Osteoblast (primary cell): ENCODE data around the gene CNKSR1. TPM values are rescaled to one million over a fixed set of nuclear protein-coding genes. Genes with fewer than 3 reads are reported as not detected.

Source experiments
- DNase-seq: peaks from one replicate; pipeline ENCODE4 v3.0.0; 2011; ENCODE audit warnings: low spot score, mixed read lengths; ENCODE audit not compliant: insufficient read length; ENCODE audit errors: missing footprints
- H2AFZ ChIP-seq: 2 replicates; pipeline ENCODE4 v1.6.0; 2011; ENCODE audit warnings: mild to moderate bottlenecking, low read length
- H3K27ac ChIP-seq: 2 replicates; pipeline ENCODE4 v1.5.1; 2011; ENCODE audit warnings: mild to moderate bottlenecking, low read depth, low read length, moderate library complexity
- H3K27me3 ChIP-seq: 2 replicates; pipeline ENCODE4 v1.6.0; 2012; ENCODE audit warnings: mild to moderate bottlenecking, control low read depth, inconsistent platforms, low read length, moderate library complexity; ENCODE audit not compliant: insufficient read depth
- H3K36me3 ChIP-seq: 2 replicates; pipeline ENCODE4 v1.5.1; 2011; ENCODE audit warnings: mild to moderate bottlenecking, low read length, control low read depth, moderate library complexity; ENCODE audit not compliant: insufficient read depth
- H3K4me1 ChIP-seq: 2 replicates; pipeline ENCODE4 v1.5.1; 2011; ENCODE audit warnings: mild to moderate bottlenecking, low read length, control low read depth, moderate library complexity; ENCODE audit not compliant: insufficient read depth
- H3K4me2 ChIP-seq: 2 replicates; pipeline ENCODE4 v1.6.0; 2011; ENCODE audit warnings: mild to moderate bottlenecking, low read length; ENCODE audit not compliant: insufficient read depth
- H3K4me3 ChIP-seq: fragments of 200-600 bp; sonication (generic); 3 replicates; pipeline ENCODE4 v1.5.1; 2012; ENCODE audit warnings: mild to moderate bottlenecking, low read length, inconsistent platforms; ENCODE audit not compliant: insufficient read depth
- H3K79me2 ChIP-seq: 2 replicates; pipeline ENCODE4 v1.6.0; 2012; ENCODE audit warnings: mild to moderate bottlenecking, low read length, control low read depth, inconsistent platforms; ENCODE audit not compliant: insufficient read depth
- H3K9me3 ChIP-seq: 2 replicates; pipeline ENCODE4 v1.5.1; 2011; ENCODE audit warnings: low read depth, low read length, control low read depth
- H4K20me1 ChIP-seq: 2 replicates; pipeline ENCODE4 v1.6.0; 2012; ENCODE audit warnings: mild to moderate bottlenecking, low read length, control low read depth; ENCODE audit not compliant: insufficient read depth
- CTCF ChIP-seq: IDR thresholded peaks from 2 replicates; pipeline ENCODE4 v1.5.1; 2011; ENCODE audit warnings: mild to moderate bottlenecking, low read depth, low read length, moderate library complexity; ENCODE audit errors: extremely low read depth
- total RNA-seq: library from RNA; depleted of rRNA; stranded (reverse); fragments of >200 nt; gene quantifications from 2 replicates; pipeline ENCODE4 v1.2.3, GENCODE V29; 2012

Gene CNKSR1
- total RNA-seq, 1 donor = under 0.01 TPM

GRCh38 chr1:26158271-26158907 is 18.9 kb upstream of the CNKSR1 start:
- H3K27ac ChIP-seq = no peak overlapping the region
- no peak overlapping the region for H2AFZ ChIP-seq
- H3K27me3 ChIP-seq = peaks cover 36% of the 10 kb centered on the region
- H4K20me1 ChIP-seq = no peaks in the 10 kb centered on the region
- H3K9me3 ChIP-seq = no peaks in the 10 kb centered on the region
- H3K36me3 ChIP-seq = no peaks in the 10 kb centered on the region
- H3K4me3 ChIP-seq = no peak overlapping the region
- H3K4me1 ChIP-seq = peaks cover 4% of the 10 kb centered on the region
- no peak overlapping the region for H3K4me2 ChIP-seq
- no peak for DNase-seq
- no peaks in the 10 kb centered on the region for H3K79me2 ChIP-seq
- TF ChIP-seq CTCF = no peak

GRCh38 chr1:26158908-26159742 is 18.2 kb upstream of the CNKSR1 start, which contains the start of gene FAM110D:
TSS of gene FAM110D (plus strand) at chr1:26159079. CDS start at chr1:26161292, 2,213 bp downstream.
- Histone ChIP-seq H3K4me2 (no peak within 1 kb of the TSS), H3K79me2 (no peaks in the 10 kb centered on the region), H3K9me3 (no peaks in the 10 kb centered on the region), H2AFZ (no peak within 1 kb of the TSS), H3K4me3 (no peak within 1 kb of the TSS), H4K20me1 (no peaks in the 10 kb centered on the region), H3K27me3 (peaks cover 33% of the 10 kb centered on the region), H3K27ac (no peak within 1 kb of the TSS), H3K4me1 (peaks cover 4% of the 10 kb centered on the region), H3K36me3 (no peaks in the 10 kb centered on the region)
- TF ChIP-seq CTCF = no peak
- DNase-seq = peak; percentile 87

- H3K4me1 ChIP-seq = peaks cover 4% of the 10 kb centered on the region
- peaks cover 33% of the 10 kb centered on the region for H3K27me3 ChIP-seq
- no peak for TF ChIP-seq CTCF
- no peaks in the 10 kb centered on the region for H4K20me1 ChIP-seq
- H2AFZ ChIP-seq = no peak overlapping the region
- H3K36me3 ChIP-seq = no peaks in the 10 kb centered on the region
- no peaks in the 10 kb centered on the region for H3K9me3 ChIP-seq
- no peak for DNase-seq
- H3K27ac ChIP-seq = no peak overlapping the region
- no peaks in the 10 kb centered on the region for H3K79me2 ChIP-seq
- no peak overlapping the region for H3K4me3 ChIP-seq
- no peak overlapping the region for H3K4me2 ChIP-seq
Measured at GRCh38 chr1:26159743-26160039, 17.6 kb upstream of the CNKSR1 start.

- Histone ChIP-seq H3K9me3 (no peaks in the 10 kb centered on the region), H3K4me3 (peak overlapping the region; percentile 63), H3K79me2 (no peaks in the 10 kb centered on the region), H4K20me1 (no peaks in the 10 kb centered on the region), H3K27me3 (peaks cover 29% of the 10 kb centered on the region), H3K36me3 (no peaks in the 10 kb centered on the region), H2AFZ (peak overlapping the region; percentile 62), H3K4me2 (peak overlapping the region; percentile 76), H3K27ac (no peak overlapping the region), H3K4me1 (peaks cover 4% of the 10 kb centered on the region)
- TF ChIP-seq CTCF = no peak
- peak; percentile 76 for DNase-seq
Measured at GRCh38 chr1:26160527-26161414, 16.5 kb upstream of the CNKSR1 start.
